Measurements from ENCODE around the gene LENG8.

LENG8 gene

DNA sequence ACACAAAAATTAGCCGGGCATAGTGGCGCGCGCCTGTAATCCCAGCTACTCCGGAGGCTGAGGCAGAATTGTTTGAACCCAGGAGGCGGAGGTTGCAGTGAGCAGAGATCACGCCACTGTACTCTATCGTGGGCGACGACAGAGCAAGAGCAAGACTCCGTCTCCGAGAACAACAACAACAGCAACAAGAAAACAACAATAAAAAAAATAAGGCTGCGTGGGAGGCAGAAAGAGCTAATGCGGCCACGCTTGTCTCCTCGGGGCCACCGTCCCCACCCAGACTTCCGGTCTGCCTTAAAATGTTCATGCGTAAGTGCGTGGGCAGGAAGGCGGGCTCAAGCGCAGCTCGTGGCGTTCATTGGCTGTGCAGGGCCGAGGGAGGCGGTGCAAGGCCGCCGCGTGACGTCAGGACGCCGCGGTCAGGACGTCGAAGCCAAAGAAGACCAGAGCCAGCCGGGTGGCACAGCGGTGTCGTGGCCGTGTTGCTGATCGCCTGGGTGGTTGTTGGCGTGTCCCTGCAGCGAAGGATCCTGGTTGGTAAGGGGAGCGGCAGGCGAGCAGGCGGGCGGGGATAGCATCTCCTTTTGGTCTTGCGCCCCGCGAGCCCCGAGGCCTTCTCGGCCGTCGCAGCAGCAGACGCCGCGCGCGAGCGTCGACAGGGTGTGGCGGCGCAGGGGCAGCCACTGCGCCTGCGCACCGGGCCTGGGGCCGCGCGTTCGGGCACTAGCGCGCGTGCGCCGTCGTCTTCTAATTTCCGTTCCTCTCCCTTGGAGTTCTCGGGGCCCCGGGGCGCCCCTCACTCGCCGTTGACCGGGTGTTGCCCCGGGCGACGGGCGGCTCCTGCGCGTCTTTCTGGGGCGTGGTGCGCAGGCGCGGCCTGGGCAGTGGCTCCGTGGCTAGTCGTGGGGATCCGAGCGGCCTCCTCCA is at the start of gene LENG8 (continued):
- TF ChIP-seq, protein P1, sequence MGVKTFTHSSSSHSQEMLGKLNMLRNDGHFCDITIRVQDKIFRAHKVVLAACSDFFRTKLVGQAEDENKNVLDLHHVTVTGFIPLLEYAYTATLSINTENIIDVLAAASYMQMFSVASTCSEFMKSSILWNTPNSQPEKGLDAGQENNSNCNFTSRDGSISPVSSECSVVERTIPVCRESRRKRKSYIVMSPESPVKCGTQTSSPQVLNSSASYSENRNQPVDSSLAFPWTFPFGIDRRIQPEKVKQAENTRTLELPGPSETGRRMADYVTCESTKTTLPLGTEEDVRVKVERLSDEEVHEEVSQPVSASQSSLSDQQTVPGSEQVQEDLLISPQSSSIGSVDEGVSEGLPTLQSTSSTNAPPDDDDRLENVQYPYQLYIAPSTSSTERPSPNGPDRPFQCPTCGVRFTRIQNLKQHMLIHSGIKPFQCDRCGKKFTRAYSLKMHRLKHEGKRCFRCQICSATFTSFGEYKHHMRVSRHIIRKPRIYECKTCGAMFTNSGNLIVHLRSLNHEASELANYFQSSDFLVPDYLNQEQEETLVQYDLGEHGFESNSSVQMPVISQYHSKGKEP (tag by site-specific recombination; IDR thresholded peaks at IDR 0.05), result peak; percentile 11; the same call in 1 of the 2 replicates
- TF ChIP-seq ZNF423 (tag by site-specific recombination; IDR thresholded peaks at IDR 0.05) (peak; percentile 58; the same call in 1 of the 2 replicates), ZNF37A (tag by site-specific recombination; IDR thresholded peaks at IDR 0.05) (no peak), ZNF133 (tag by site-specific recombination; IDR thresholded peaks at IDR 0.05) (no peak), ZNF629 (tag by site-specific recombination; IDR thresholded peaks at IDR 0.05) (peak; percentile 99), ZNF221 (tag by site-specific recombination; IDR thresholded peaks at IDR 0.05; ENCODE audit: borderline replicate concordance) (no peak), ZBTB17 (tag by site-specific recombination; IDR thresholded peaks at IDR 0.05) (peak; percentile 81), ZNF48 (tag by site-specific recombination; IDR thresholded peaks at IDR 0.05) (no peak), ZSCAN16 (tag by site-specific recombination; IDR thresholded peaks at IDR 0.05) (peak; percentile 18; the same call in 1 of the 2 replicates), ZNF16 (tag by site-specific recombination; IDR thresholded peaks at IDR 0.05; ENCODE audit: low read depth) (no peak), ZNF654 (tag by site-specific recombination; IDR thresholded peaks at IDR 0.05; ENCODE audit: low read depth) (no peak), ZNF132 (tag by site-specific recombination; IDR thresholded peaks at IDR 0.05; ENCODE audit: borderline replicate concordance) (no peak), ZNF23 (tag by site-specific recombination; IDR thresholded peaks at IDR 0.05; ENCODE audit: borderline replicate concordance) (no peak), MZF1 (tag by site-specific recombination; IDR thresholded peaks at IDR 0.05; ENCODE audit: borderline replicate concordance) (no peak), ZNF404 (tag by site-specific recombination; IDR thresholded peaks at IDR 0.05) (no peak), ZNF558 (tag by site-specific recombination; IDR thresholded peaks at IDR 0.05) (no peak), ZNF184 (tag by site-specific recombination; IDR thresholded peaks at IDR 0.05) (no peak), ZNF155 (tag by site-specific recombination; IDR thresholded peaks at IDR 0.05) (no peak)
- TF ChIP-seq, protein P2, sequence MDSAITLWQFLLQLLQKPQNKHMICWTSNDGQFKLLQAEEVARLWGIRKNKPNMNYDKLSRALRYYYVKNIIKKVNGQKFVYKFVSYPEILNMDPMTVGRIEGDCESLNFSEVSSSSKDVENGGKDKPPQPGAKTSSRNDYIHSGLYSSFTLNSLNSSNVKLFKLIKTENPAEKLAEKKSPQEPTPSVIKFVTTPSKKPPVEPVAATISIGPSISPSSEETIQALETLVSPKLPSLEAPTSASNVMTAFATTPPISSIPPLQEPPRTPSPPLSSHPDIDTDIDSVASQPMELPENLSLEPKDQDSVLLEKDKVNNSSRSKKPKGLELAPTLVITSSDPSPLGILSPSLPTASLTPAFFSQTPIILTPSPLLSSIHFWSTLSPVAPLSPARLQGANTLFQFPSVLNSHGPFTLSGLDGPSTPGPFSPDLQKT (IDR thresholded peaks at IDR 0.05; ENCODE audit: borderline replicate concordance, low read depth, low read length), result peak; percentile 95
- TF ChIP-seq, protein P3, sequence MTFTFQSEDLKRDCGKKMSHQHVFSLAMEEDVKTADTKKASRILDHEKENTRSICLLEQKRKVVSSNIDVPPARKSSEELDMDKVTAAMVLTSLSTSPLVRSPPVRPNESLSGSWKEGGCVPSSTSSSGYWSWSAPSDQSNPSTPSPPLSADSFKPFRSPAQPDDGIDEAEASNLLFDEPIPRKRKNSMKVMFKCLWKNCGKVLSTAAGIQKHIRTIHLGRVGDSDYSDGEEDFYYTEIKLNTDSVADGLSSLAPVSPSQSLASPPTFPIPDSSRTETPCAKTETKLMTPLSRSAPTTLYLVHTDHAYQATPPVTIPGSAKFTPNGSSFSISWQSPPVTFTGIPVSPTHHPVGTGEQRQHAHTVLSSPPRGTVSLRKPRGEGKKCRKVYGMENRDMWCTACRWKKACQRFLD (tag by site-specific recombination; IDR thresholded peaks at IDR 0.05), result no peak
- TF ChIP-seq, protein P4, sequence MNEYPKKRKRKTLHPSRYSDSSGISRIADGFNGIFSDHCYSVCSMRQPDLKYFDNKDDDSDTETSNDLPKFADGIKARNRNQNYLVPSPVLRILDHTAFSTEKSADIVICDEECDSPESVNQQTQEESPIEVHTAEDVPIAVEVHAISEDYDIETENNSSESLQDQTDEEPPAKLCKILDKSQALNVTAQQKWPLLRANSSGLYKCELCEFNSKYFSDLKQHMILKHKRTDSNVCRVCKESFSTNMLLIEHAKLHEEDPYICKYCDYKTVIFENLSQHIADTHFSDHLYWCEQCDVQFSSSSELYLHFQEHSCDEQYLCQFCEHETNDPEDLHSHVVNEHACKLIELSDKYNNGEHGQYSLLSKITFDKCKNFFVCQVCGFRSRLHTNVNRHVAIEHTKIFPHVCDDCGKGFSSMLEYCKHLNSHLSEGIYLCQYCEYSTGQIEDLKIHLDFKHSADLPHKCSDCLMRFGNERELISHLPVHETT (tag by site-specific recombination; IDR thresholded peaks at IDR 0.05), result no peak
- TF ChIP-seq, protein P5, sequence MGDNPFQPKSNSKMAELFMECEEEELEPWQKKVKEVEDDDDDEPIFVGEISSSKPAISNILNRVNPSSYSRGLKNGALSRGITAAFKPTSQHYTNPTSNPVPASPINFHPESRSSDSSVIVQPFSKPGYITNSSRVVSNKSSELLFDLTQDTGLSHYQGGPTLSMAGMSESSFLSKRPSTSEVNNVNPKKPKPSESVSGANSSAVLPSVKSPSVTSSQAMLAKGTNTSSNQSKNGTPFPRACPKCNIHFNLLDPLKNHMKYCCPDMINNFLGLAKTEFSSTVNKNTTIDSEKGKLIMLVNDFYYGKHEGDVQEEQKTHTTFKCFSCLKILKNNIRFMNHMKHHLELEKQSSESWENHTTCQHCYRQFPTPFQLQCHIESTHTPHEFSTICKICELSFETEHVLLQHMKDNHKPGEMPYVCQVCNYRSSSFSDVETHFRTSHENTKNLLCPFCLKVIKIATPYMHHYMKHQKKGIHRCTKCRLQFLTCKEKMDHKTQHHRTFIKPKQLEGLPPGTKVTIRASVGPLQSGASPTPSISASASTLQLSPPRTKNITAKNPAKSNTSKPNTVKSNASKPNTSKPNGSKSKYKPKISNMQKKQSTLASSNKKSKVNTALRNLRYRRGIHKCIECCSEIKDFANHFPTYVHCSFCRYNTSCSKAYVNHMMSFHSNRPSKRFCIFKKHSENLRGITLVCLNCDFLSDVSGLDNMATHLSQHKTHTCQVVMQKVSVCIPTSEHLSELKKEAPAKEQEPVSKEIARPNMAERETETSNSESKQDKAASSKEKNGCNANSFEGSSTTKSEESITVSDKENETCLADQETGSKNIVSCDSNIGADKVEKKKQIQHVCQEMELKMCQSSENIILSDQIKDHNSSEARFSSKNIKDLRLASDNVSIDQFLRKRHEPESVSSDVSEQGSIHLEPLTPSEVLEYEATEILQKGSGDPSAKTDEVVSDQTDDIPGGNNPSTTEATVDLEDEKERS (tag by site-specific recombination; IDR thresholded peaks at IDR 0.05), result no peak
- TF ChIP-seq, protein P6, sequence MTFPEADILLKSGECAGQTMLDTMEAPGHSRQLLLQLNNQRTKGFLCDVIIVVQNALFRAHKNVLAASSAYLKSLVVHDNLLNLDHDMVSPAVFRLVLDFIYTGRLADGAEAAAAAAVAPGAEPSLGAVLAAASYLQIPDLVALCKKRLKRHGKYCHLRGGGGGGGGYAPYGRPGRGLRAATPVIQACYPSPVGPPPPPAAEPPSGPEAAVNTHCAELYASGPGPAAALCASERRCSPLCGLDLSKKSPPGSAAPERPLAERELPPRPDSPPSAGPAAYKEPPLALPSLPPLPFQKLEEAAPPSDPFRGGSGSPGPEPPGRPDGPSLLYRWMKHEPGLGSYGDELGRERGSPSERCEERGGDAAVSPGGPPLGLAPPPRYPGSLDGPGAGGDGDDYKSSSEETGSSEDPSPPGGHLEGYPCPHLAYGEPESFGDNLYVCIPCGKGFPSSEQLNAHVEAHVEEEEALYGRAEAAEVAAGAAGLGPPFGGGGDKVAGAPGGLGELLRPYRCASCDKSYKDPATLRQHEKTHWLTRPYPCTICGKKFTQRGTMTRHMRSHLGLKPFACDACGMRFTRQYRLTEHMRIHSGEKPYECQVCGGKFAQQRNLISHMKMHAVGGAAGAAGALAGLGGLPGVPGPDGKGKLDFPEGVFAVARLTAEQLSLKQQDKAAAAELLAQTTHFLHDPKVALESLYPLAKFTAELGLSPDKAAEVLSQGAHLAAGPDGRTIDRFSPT (tag by site-specific recombination; IDR thresholded peaks at IDR 0.05), result peak; percentile 97
- TF ChIP-seq, protein P7, sequence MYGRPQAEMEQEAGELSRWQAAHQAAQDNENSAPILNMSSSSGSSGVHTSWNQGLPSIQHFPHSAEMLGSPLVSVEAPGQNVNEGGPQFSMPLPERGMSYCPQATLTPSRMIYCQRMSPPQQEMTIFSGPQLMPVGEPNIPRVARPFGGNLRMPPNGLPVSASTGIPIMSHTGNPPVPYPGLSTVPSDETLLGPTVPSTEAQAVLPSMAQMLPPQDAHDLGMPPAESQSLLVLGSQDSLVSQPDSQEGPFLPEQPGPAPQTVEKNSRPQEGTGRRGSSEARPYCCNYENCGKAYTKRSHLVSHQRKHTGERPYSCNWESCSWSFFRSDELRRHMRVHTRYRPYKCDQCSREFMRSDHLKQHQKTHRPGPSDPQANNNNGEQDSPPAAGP (tag by site-specific recombination; IDR thresholded peaks at IDR 0.05), result peak; percentile 58; the same call in 1 of the 2 replicates
- TF ChIP-seq, protein P8, sequence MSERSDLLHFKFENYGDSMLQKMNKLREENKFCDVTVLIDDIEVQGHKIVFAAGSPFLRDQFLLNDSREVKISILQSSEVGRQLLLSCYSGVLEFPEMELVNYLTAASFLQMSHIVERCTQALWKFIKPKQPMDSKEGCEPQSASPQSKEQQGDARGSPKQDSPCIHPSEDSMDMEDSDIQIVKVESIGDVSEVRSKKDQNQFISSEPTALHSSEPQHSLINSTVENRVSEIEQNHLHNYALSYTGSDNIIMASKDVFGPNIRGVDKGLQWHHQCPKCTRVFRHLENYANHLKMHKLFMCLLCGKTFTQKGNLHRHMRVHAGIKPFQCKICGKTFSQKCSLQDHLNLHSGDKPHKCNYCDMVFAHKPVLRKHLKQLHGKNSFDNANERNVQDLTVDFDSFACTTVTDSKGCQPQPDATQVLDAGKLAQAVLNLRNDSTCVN (tag by site-specific recombination; optimal IDR thresholded peaks at IDR 0.05), result peak; percentile 86

Measured in HEK293 (cell line).